SK-N-SH (cell line): ENCODE measurements around the gene NEK6. TPM values are rescaled to one million over a fixed set of nuclear protein-coding genes. Genes with fewer than 3 reads are reported as not detected.

Experiments
- CTCF ChIA-PET: fragments of 300-600, 350-600 bp; formaldehyde crosslinking; extraction: SDS; loops from one replicate; lab custom pipeline; 2021; lab: Yijun Ruan, JAX
- POLR2A ChIA-PET: fragments of 350-600 bp; sonication (Branson Sonifier 250); formaldehyde crosslinking; extraction: SDS; loops from one replicate; lab custom pipeline; 2020; ENCODE audit warnings: antibody characterized with exemption, inconsistent platforms; lab: Yijun Ruan, JAX
- DNase-seq: peaks from one replicate; pipeline ENCODE4 v3.0.0; 2012
- H2AFZ ChIP-seq: fragments of 200-600 bp; sonication (generic); 2 replicates; pipeline ENCODE4 v1.8.1; 2016; ENCODE audit warnings: antibody characterized with exemption, mild to moderate bottlenecking, low read depth
- H3F3A ChIP-seq: fragments of 200-600 bp; sonication (generic); replicated peaks from 2 replicates; pipeline ENCODE3; 2016; ENCODE audit warnings: antibody characterized with exemption, mild to moderate bottlenecking; ENCODE audit not compliant: insufficient read depth
- H3K27ac ChIP-seq, 2 experiments: fragments of 200-500 bp in 1 of 2; fragments of 200-600 bp in 1 of 2; sonication (Bioruptor generic) in 1 of 2; sonication (generic), shearing (Covaris generic) in 1 of 2; 2 replicates each; pipeline versions ENCODE4 v1.5.1 to v1.6.1; 2014 to 2016; ENCODE audit warnings: low read depth in 2 of 2, inconsistent platforms in 1 of 2, low read length in 1 of 2, mild to moderate bottlenecking in 1 of 2, mixed read lengths in 1 of 2
- H3K27me3 ChIP-seq: fragments of 200-600 bp; sonication (generic), shearing (Covaris generic); 2 replicates; pipeline ENCODE4 v1.6.1; 2016; ENCODE audit warnings: mixed run types; ENCODE audit not compliant: insufficient read depth
- H3K36me3 ChIP-seq, 2 experiments: fragments of 200-500 bp in 1 of 2; fragments of 200-600 bp in 1 of 2; sonication (Bioruptor generic) in 1 of 2; sonication (generic) in 1 of 2; replicated peaks in 1 of 2; 2 replicates each; pipeline versions ENCODE3 to v1.5.1; 2014 to 2016; ENCODE audit warnings: low read length in 1 of 2, mild to moderate bottlenecking in 1 of 2; ENCODE audit not compliant: insufficient read depth in 2 of 2, control insufficient read depth in 1 of 2
- H3K4me1 ChIP-seq, 2 experiments: fragments of 200-500 bp in 1 of 2; fragments of 200-600 bp in 1 of 2; sonication (Bioruptor generic) in 1 of 2; sonication (generic), shearing (Covaris generic) in 1 of 2; 2 replicates each; pipeline versions ENCODE4 v1.5.1 to v1.6.1; 2014 to 2016; ENCODE audit warnings: low read depth in 1 of 2, low read length in 1 of 2, mixed run types in 1 of 2; ENCODE audit not compliant: insufficient read depth in 2 of 2, control insufficient read depth in 1 of 2
- H3K4me2 ChIP-seq: fragments of 200-600 bp; sonication (generic), shearing (Covaris generic); 2 replicates; pipeline ENCODE4 v1.6.1; 2017; ENCODE audit warnings: mixed run types
- H3K4me3 ChIP-seq, 2 experiments: fragments of 200-500 bp in 1 of 2; fragments of 200-600 bp in 1 of 2; sonication (Bioruptor generic) in 1 of 2; sonication (generic), shearing (Covaris generic) in 1 of 2; 2 replicates each; pipeline versions ENCODE4 v1.5.1 to v1.8.1; 2014 to 2016; ENCODE audit warnings: low read depth in 2 of 2, inconsistent platforms in 1 of 2, low read length in 1 of 2, mild to moderate bottlenecking in 1 of 2, mixed read lengths in 1 of 2, moderate library complexity in 1 of 2
- H3K79me2 ChIP-seq: fragments of 200-600 bp; sonication (generic); 2 replicates; pipeline ENCODE4 v1.8.1; 2017; ENCODE audit warnings: mild to moderate bottlenecking; ENCODE audit not compliant: insufficient read depth
- H3K9ac ChIP-seq: fragments of 200-600 bp; sonication (generic); 2 replicates; pipeline ENCODE4 v1.6.1; 2017; ENCODE audit warnings: mixed run types
- H3K9me2 ChIP-seq: fragments of 200-600 bp; sonication (generic); 2 replicates; pipeline ENCODE4 v1.6.1; 2017; ENCODE audit warnings: mixed run types
- H3K9me3 ChIP-seq: fragments of 200-600 bp; sonication (generic); 2 replicates; pipeline ENCODE4 v1.6.1; 2017; ENCODE audit warnings: mixed run types, mild to moderate bottlenecking, moderate library complexity
- H4K20me1 ChIP-seq: fragments of 200-600 bp; sonication (generic); 2 replicates; pipeline ENCODE4 v1.6.1; 2017; ENCODE audit warnings: mild to moderate bottlenecking, mixed run types; ENCODE audit not compliant: insufficient read depth
- CHD2 ChIP-seq: fragments of 150-350 bp; IDR thresholded peaks from 2 replicates; pipeline ENCODE4 v1.6.1; 2018; ENCODE audit warnings: low read length; ENCODE audit not compliant: partially characterized antibody
- FOSL2 ChIP-seq: IDR thresholded peaks from 2 replicates; pipeline ENCODE4 v1.4.0; 2012; ENCODE audit warnings: low read depth, mild to moderate bottlenecking, moderate library complexity, borderline replicate concordance
- FOXJ3 ChIP-seq: sonication (generic); formaldehyde crosslinking; IDR thresholded peaks from 2 replicates; pipeline ENCODE4 v1.5.1; 2020; ENCODE audit warnings: mild to moderate bottlenecking, missing genetic modification reagents
- GATA2 ChIP-seq: sonication (generic); formaldehyde crosslinking; IDR thresholded peaks from 2 replicates; pipeline ENCODE4 v1.5.0; 2020; ENCODE audit warnings: mild to moderate bottlenecking, missing genetic modification reagents
- MAX ChIP-seq: IDR thresholded peaks from 2 replicates; pipeline ENCODE4 v1.4.0; 2012; ENCODE audit warnings: low read depth
- NFIC ChIP-seq: IDR thresholded peaks from 2 replicates; pipeline ENCODE4 v1.4.0; 2012; ENCODE audit warnings: borderline replicate concordance
- NRF1 ChIP-seq: IDR thresholded peaks from 2 replicates; pipeline ENCODE4 v1.6.1; 2012; ENCODE audit warnings: low read depth, mild to moderate bottlenecking, low read length
- PBX3 ChIP-seq: IDR thresholded peaks from 2 replicates; pipeline ENCODE4; 2012
- RAD21 ChIP-seq: IDR thresholded peaks from 2 replicates; pipeline ENCODE4 v1.6.1; 2012; ENCODE audit warnings: mild to moderate bottlenecking, low read length
- RFX5 ChIP-seq: IDR thresholded peaks from 2 replicates; pipeline ENCODE4 v1.6.1; 2012; ENCODE audit warnings: mild to moderate bottlenecking, improper control_type of control experiment, low read length
- RXRA ChIP-seq: IDR thresholded peaks from 2 replicates; pipeline ENCODE4 v1.4.0; 2012; ENCODE audit warnings: low read depth, mild to moderate bottlenecking, borderline replicate concordance
- SIN3A ChIP-seq: IDR thresholded peaks from 2 replicates; pipeline ENCODE4 v1.6.1; 2012; ENCODE audit warnings: low read depth, mild to moderate bottlenecking, low read length, moderate library complexity, borderline replicate concordance
- TAF1 ChIP-seq: IDR thresholded peaks from 2 replicates; pipeline ENCODE4 v1.6.1; 2012; ENCODE audit warnings: low read depth, mild to moderate bottlenecking, low read length, moderate library complexity, borderline replicate concordance
- TCF12 ChIP-seq: IDR thresholded peaks from 2 replicates; pipeline ENCODE4 v1.4.0; 2012
- USF2 ChIP-seq: fragments of 150-350 bp; IDR thresholded peaks from 2 replicates; pipeline ENCODE4 v1.6.1; 2017; ENCODE audit warnings: antibody characterized with exemption, low read length, low read depth, borderline replicate concordance
- WGBS: methylation state at CpG from one replicate; pipeline ENCODE4 v1.1.6; 2017; ENCODE audit warnings: low lambda C conversion rate; 5-methylcytosine and 5-hydroxymethylcytosine counted together
- polyA plus RNA-seq, 3 experiments: library from polyadenylated mRNA; depleted of rRNA; stranded (reverse); fragments of >200 nt; gene quantifications; 2 replicates each; pipeline ENCODE4 v1.2.3, GENCODE V29; 2012

NEK6 gene
- polyA plus RNA-seq, 1 of the 3 experiments (the other 2 are of a cell fraction), result 89.8 TPM

DNA sequence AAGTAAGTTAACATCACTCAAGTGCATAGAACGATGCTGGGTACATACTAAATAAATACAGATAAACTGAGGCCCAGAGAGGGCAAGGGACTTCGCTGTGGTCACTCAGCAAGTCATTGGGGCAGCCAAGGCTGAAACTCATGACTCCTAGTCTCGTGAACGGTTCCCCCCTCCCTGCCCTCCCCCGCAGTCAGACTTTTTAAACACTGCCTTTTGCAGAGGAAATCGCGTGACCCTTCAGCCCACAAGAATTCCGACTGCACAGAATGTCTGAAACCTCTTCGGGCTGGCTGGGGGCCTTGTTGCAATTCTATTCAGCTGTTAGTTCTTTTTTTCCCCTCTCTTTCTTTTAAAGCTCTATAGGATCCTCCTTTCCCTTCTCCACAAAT, 28.1 kb downstream of the NEK6 start:
- H3K27me3 ChIP-seq, result no peaks in the 10 kb centered on the region
- peaks cover 97% of the 10 kb centered on the region for H4K20me1 ChIP-seq
- 68% methylated on average over 9 of the region's 9 CpGs for WGBS
- ChIA-PET CTCF (no interaction called here), POLR2A (interaction anchor here (0.6 kb wide), 1 partner anchor 9 kb away, joined by 3 read pairs; no protein-coding TSS in a partner anchor)
- H3K4me2 ChIP-seq, result peak overlapping the region; percentile 1; the same call in 1 of the 2 replicates
- no peaks in the 10 kb centered on the region for H3K9me3 ChIP-seq
- H3K27ac ChIP-seq, result peak overlapping the region in 1 of 2 experiments; percentile 27; a peak in 1 of 4 replicates
- H3K4me3 ChIP-seq, result no peak overlapping the region
- H3K9ac ChIP-seq, result no peak overlapping the region
- H3K9me2 ChIP-seq, result no peaks in the 10 kb centered on the region
- 0 out of 4 replicates have a peak, but pooled peaks cover 0 to 6% of the 10 kb centered on the region in 2 experiments for H3K4me1 ChIP-seq
- no peak overlapping the region for H2AFZ ChIP-seq
- H3F3A ChIP-seq, result no peaks in the 10 kb centered on the region
- TF ChIP-seq FOXJ3 (CRISPR knock-in tag), result no peak
- TF ChIP-seq RXRA, result no peak
- no peak for TF ChIP-seq CHD2
- H3K79me2 ChIP-seq, result peaks cover 100% of the 10 kb centered on the region
- no peak for DNase-seq
- peaks cover 3 to 6% of the 10 kb centered on the region in 2 experiments for H3K36me3 ChIP-seq

- Histone ChIP-seq H3K27ac (peak overlapping the region in 1 of 2 experiments; percentile 27; a peak in 1 of 4 replicates), H3K9me3 (no peaks in the 10 kb centered on the region), H3K9me2 (no peaks in the 10 kb centered on the region), H3K36me3 (peaks cover 3 to 6% of the 10 kb centered on the region in 2 experiments), H3K27me3 (no peaks in the 10 kb centered on the region), H3K4me3 (no peak overlapping the region), H3K9ac (no peak overlapping the region), H3F3A (no peaks in the 10 kb centered on the region), H2AFZ (no peak overlapping the region), H4K20me1 (peaks cover 97% of the 10 kb centered on the region), H3K79me2 (peaks cover 100% of the 10 kb centered on the region), H3K4me1 (peaks cover 0 to 7% of the 10 kb centered on the region in 2 experiments; a peak in 1 of 4 replicates), H3K4me2 (peak overlapping the region; percentile 1; the same call in 1 of the 2 replicates)
- WGBS, result 74% methylated on average over 13 of the region's 14 CpGs
- no peak for DNase-seq
- TF ChIP-seq PBX3 (no peak), NRF1 (no peak), TAF1 (no peak), TCF12 (no peak), RFX5 (no peak), MAX (no peak), USF2 (no peak), SIN3A (no peak), GATA2 (CRISPR knock-in tag) (no peak), FOSL2 (no peak), NFIC (no peak), RAD21 (no peak)
- POLR2A ChIA-PET, result interaction anchor here (0.6 kb wide), 1 partner anchor 9 kb away, joined by 3 read pairs; no protein-coding TSS in a partner anchor
- CTCF ChIA-PET, result no interaction called here
Measured at GRCh38 chr9:124286292-124286931, 28.7 kb downstream of the NEK6 start.
